Neuronal stem cell (in vitro differentiated cells): ENCODE results near the gene NOL11.

ENCODE experiments used
- DNase-seq: peaks from one replicate; pipeline ENCODE4 v3.0.0-alpha.2; 2013; ENCODE audit warnings: low spot score
- H2AFZ ChIP-seq: one replicate; pipeline ENCODE4 v1.6.1; 2013; ENCODE audit warnings: mild to moderate bottlenecking, low read length, inconsistent platforms
- H2AK5ac ChIP-seq: 2 replicates; pipeline ENCODE4 v1.6.1; 2013; ENCODE audit warnings: low read depth, mild to moderate bottlenecking, inconsistent platforms, low read length, moderate library complexity, mixed read lengths
- H2BK120ac ChIP-seq: 2 replicates; pipeline ENCODE4 v1.6.1; 2013; ENCODE audit warnings: low read depth, mild to moderate bottlenecking, inconsistent platforms, low read length, moderate library complexity, mixed read lengths
- H2BK12ac ChIP-seq: one replicate; pipeline ENCODE4 v1.6.1; 2013; ENCODE audit warnings: low read length, inconsistent platforms
- H2BK15ac ChIP-seq: 2 replicates; pipeline ENCODE4 v1.6.1; 2013; ENCODE audit warnings: mild to moderate bottlenecking, low read length, inconsistent platforms, mixed read lengths
- H2BK5ac ChIP-seq: one replicate; pipeline ENCODE4 v1.6.1; 2013; ENCODE audit warnings: inconsistent platforms, mild to moderate bottlenecking, low read length, moderate library complexity
- H3K14ac ChIP-seq: one replicate; pipeline ENCODE4 v1.6.1; 2013; ENCODE audit warnings: low read length, inconsistent platforms
- H3K18ac ChIP-seq: 2 replicates; pipeline ENCODE4 v1.6.1; 2013; ENCODE audit warnings: low read length, inconsistent platforms
- H3K23ac ChIP-seq: 2 replicates; pipeline ENCODE4 v1.6.1; 2013; ENCODE audit warnings: low read depth, mild to moderate bottlenecking, mixed read lengths, low read length, inconsistent platforms; ENCODE audit not compliant: poor library complexity
- H3K27ac ChIP-seq: replicated peaks from 3 replicates; pipeline ENCODE4 v1.5.1; 2013; ENCODE audit warnings: low read length, inconsistent platforms
- H3K27me3 ChIP-seq, 3 experiments: 2 replicates each; pipeline ENCODE4 v1.6.1; 2013; ENCODE audit warnings: low read length in 3 of 3, mild to moderate bottlenecking in 2 of 3, inconsistent platforms in 1 of 3, low read depth in 1 of 3, mixed read lengths in 1 of 3, moderate library complexity in 1 of 3; ENCODE audit not compliant: control insufficient read depth in 3 of 3, insufficient read depth in 3 of 3
- H3K36me3 ChIP-seq, 2 donors: replicated peaks in 1 of 2; 2 replicates each; pipeline ENCODE4 v1.6.1; 2013; ENCODE audit warnings: low read length in 2 of 2; ENCODE audit not compliant: control insufficient read depth in 2 of 2, insufficient read depth in 2 of 2
- H3K4ac ChIP-seq: 2 replicates; pipeline ENCODE4 v1.6.1; 2013; ENCODE audit warnings: inconsistent platforms, mild to moderate bottlenecking, low read length, moderate library complexity
- H3K4me1 ChIP-seq, 2 donors: 1 replicate in 1 of 2; 2 replicates in 1 of 2; pipeline ENCODE4 v1.6.1; 2013; ENCODE audit warnings: low read length in 2 of 2, low read depth in 1 of 2; ENCODE audit not compliant: control insufficient read depth in 2 of 2, insufficient read depth in 1 of 2
- H3K4me2 ChIP-seq: one replicate; pipeline ENCODE4 v1.6.1; 2013; ENCODE audit warnings: mild to moderate bottlenecking, low read length, inconsistent platforms; ENCODE audit not compliant: insufficient read depth, poor library complexity, severe bottlenecking
- H3K4me3 ChIP-seq, 2 donors: 2 replicates each; pipeline ENCODE4 v1.5.1; 2013; ENCODE audit warnings: low read length in 2 of 2, mild to moderate bottlenecking in 2 of 2, inconsistent platforms in 1 of 2, moderate library complexity in 1 of 2
- H3K79me1 ChIP-seq: one replicate; pipeline ENCODE4 v1.6.1; 2013; ENCODE audit warnings: low read depth, mild to moderate bottlenecking, inconsistent platforms, low read length, moderate library complexity
- H3K9ac ChIP-seq: one replicate; pipeline ENCODE4 v1.6.1; 2013; ENCODE audit warnings: mild to moderate bottlenecking, low read depth, low read length, inconsistent platforms; ENCODE audit not compliant: poor library complexity
- H3K9me3 ChIP-seq, 2 donors: replicated peaks in 1 of 2; 2 replicates each; pipeline versions ENCODE3 to v1.6.1; 2013; ENCODE audit warnings: low read length in 2 of 2, mild to moderate bottlenecking in 2 of 2, inconsistent platforms in 1 of 2, low read depth in 1 of 2, mixed read lengths in 1 of 2, moderate library complexity in 1 of 2; ENCODE audit not compliant: control insufficient read depth in 2 of 2, insufficient read depth in 1 of 2
- H4K8ac ChIP-seq: one replicate; pipeline ENCODE4 v1.6.1; 2013; ENCODE audit warnings: low read depth, mild to moderate bottlenecking, inconsistent platforms, low read length, moderate library complexity
- H4K91ac ChIP-seq: one replicate; pipeline ENCODE4 v1.6.1; 2013; ENCODE audit warnings: low read length, low read depth, mild to moderate bottlenecking, inconsistent platforms; ENCODE audit not compliant: poor library complexity
- WGBS, 2 donors: extraction: QIAGEN DNeasy Blood & Tissue Kit; methylation state at CpG; one replicate each; pipeline ENCODE4 v1.1.7; 2013; ENCODE audit warnings: missing lambda C conversion rate in 2 of 2, mixed read lengths in 1 of 2; ENCODE audit not compliant: insufficient read length in 2 of 2, insufficient replicate concordance in 1 of 2; ENCODE audit errors: extremely low coverage in 2 of 2; 5-methylcytosine and 5-hydroxymethylcytosine counted together

The NOL11 gene

GRCh38 chr17:67769231-67769630 lies 51.5 kb downstream of the NOL11 start:
- H3K79me1 ChIP-seq, result no peaks in the 10 kb centered on the region
- no peaks in the 10 kb centered on the region for H3K9me3 ChIP-seq
- no CpG with 5 or more reads among the region's 5 CpGs for WGBS, 2 donors
- H3K9ac ChIP-seq, result no peak overlapping the region
- no peak overlapping the region for H2AFZ ChIP-seq
- no peaks in the 10 kb centered on the region for H3K27me3 ChIP-seq
- no peak overlapping the region for H2BK15ac ChIP-seq
- DNase-seq, result no peak
- no peaks in the 10 kb centered on the region for H3K4me1 ChIP-seq
- H2BK5ac ChIP-seq, result no peak overlapping the region
- H3K36me3 ChIP-seq, result no peaks in the 10 kb centered on the region
- H3K4me3 ChIP-seq, result no peak overlapping the region
- no peak overlapping the region for H2AK5ac ChIP-seq
- H4K8ac ChIP-seq, result no peak overlapping the region
- H3K23ac ChIP-seq, result no peak overlapping the region
- H2BK120ac ChIP-seq, result no peak overlapping the region
- H3K4ac ChIP-seq, result no peak overlapping the region
- no peak overlapping the region for H3K14ac ChIP-seq
- H4K91ac ChIP-seq, result no peak overlapping the region
- H3K18ac ChIP-seq, result no peak overlapping the region
- no peak overlapping the region for H3K27ac ChIP-seq
- H2BK12ac ChIP-seq, result no peak overlapping the region
- no peak overlapping the region for H3K4me2 ChIP-seq

DNA sequence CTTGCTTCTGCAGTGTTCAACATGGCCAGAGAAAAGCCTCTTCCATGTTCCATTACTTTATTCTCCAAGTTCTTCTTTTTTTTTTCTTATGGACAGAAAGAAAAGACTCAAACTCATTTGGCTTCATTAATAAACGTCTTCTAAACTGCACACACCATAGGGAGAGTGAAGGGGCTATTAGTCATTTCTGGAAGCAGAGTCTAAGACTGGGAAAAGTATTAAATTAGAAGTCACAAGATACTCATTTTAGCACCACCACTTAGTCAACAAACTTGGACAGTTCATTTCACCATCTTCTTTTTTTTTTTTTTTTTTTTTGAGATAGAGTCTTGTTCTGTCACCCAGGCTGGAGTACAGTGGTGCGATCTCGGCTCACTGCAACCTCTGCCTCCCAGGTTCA lies 52.8 kb downstream of the NOL11 start:
- no peaks in the 10 kb centered on the region for H3K79me1 ChIP-seq
- no CpG with 5 or more reads among the region's 3 CpGs for WGBS, 2 donors
- H3K36me3 ChIP-seq, result no peaks in the 10 kb centered on the region
- no peak overlapping the region for H2AK5ac ChIP-seq
- no peak overlapping the region for H3K27ac ChIP-seq
- no peaks in the 10 kb centered on the region for H3K27me3 ChIP-seq
- no peak overlapping the region for H2BK5ac ChIP-seq
- H2BK120ac ChIP-seq, result no peak overlapping the region
- H4K8ac ChIP-seq, result no peak overlapping the region
- no peaks in the 10 kb centered on the region for H3K9me3 ChIP-seq
- no peak overlapping the region for H3K4ac ChIP-seq
- H3K23ac ChIP-seq, result no peak overlapping the region
- DNase-seq, result no peak
- H2AFZ ChIP-seq, result no peak overlapping the region
- no peak overlapping the region for H3K9ac ChIP-seq
- H3K14ac ChIP-seq, result no peak overlapping the region
- no peak overlapping the region for H4K91ac ChIP-seq
- H3K4me1 ChIP-seq, result no peaks in the 10 kb centered on the region
- H2BK12ac ChIP-seq, result no peak overlapping the region
- H3K4me2 ChIP-seq, result no peak overlapping the region
- no peak overlapping the region for H3K4me3 ChIP-seq
- H2BK15ac ChIP-seq, result no peak overlapping the region
- no peak overlapping the region for H3K18ac ChIP-seq

GRCh38 chr17:67772679-67773078 lies 54.9 kb downstream of the NOL11 start:
- no peak overlapping the region for H3K14ac ChIP-seq
- no peak overlapping the region for H2BK12ac ChIP-seq
- H3K9ac ChIP-seq, result no peak overlapping the region
- H2AFZ ChIP-seq, result no peak overlapping the region
- no peak overlapping the region for H3K4me2 ChIP-seq
- H2BK120ac ChIP-seq, result no peak overlapping the region
- no peaks in the 10 kb centered on the region for H3K27me3 ChIP-seq
- H3K9me3 ChIP-seq, result no peaks in the 10 kb centered on the region
- no CpG with 5 or more reads among the region's 7 CpGs for WGBS, 2 donors
- no peak for DNase-seq
- H4K8ac ChIP-seq, result no peak overlapping the region
- H3K4me1 ChIP-seq, result no peaks in the 10 kb centered on the region
- no peak overlapping the region for H4K91ac ChIP-seq
- no peak overlapping the region for H3K4me3 ChIP-seq
- no peak overlapping the region for H3K27ac ChIP-seq
- H2AK5ac ChIP-seq, result no peak overlapping the region
- H3K18ac ChIP-seq, result no peak overlapping the region
- no peaks in the 10 kb centered on the region for H3K79me1 ChIP-seq
- no peak overlapping the region for H2BK5ac ChIP-seq
- H3K36me3 ChIP-seq, result no peaks in the 10 kb centered on the region
- no peak overlapping the region for H2BK15ac ChIP-seq
- H3K23ac ChIP-seq, result no peak overlapping the region
- H3K4ac ChIP-seq, result no peak overlapping the region

- H3K4ac ChIP-seq, result no peak overlapping the region
- H3K4me2 ChIP-seq, result no peak overlapping the region
- H2BK12ac ChIP-seq, result no peak overlapping the region
- no peak overlapping the region for H3K4me3 ChIP-seq
- H4K8ac ChIP-seq, result no peak overlapping the region
- H2AK5ac ChIP-seq, result no peak overlapping the region
- H3K23ac ChIP-seq, result no peak overlapping the region
- H3K36me3 ChIP-seq, result no peaks in the 10 kb centered on the region
- no peak overlapping the region for H3K27ac ChIP-seq
- no peak overlapping the region for H2BK5ac ChIP-seq
- H2AFZ ChIP-seq, result no peak overlapping the region
- WGBS, 2 donors, result no CpG with 5 or more reads among the region's 7 CpGs
- H3K27me3 ChIP-seq, result no peaks in the 10 kb centered on the region
- no peak overlapping the region for H3K18ac ChIP-seq
- H3K9me3 ChIP-seq, result no peaks in the 10 kb centered on the region
- no peak overlapping the region for H3K14ac ChIP-seq
- no peaks in the 10 kb centered on the region for H3K4me1 ChIP-seq
- no peaks in the 10 kb centered on the region for H3K79me1 ChIP-seq
- DNase-seq, result no peak
- no peak overlapping the region for H2BK120ac ChIP-seq
- no peak overlapping the region for H4K91ac ChIP-seq
- no peak overlapping the region for H2BK15ac ChIP-seq
- H3K9ac ChIP-seq, result no peak overlapping the region
Measured at GRCh38 chr17:67773246-67773645, 55.5 kb downstream of the NOL11 start.
